ENCODE measurements around the gene PALLD.

PALLD gene

DNA sequence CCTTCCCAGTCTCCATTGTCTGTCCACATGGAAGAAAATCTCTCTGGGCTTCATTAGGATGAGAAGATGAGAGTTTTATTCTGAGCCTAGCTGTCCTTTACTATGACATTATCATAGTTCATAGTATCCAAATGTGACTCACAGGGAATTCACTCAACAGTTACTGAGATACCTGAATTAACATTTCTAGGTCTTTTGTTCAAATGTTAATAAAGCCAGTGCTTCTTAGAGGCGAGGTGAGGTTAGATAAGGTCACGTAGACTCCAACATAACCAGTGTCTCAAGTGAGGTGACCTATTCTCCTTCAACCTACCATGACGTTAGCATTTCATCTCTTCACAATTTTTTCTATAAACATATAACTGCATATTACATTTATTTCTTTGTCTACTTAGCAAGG is 67.2 kb downstream of the PALLD start:
- Histone ChIP-seq H3K9ac (ENCODE audit: insufficient read length) (no peak overlapping the region), H3K36me3 (ENCODE audit: insufficient read depth, low read length) (no peaks in the 10 kb centered on the region), H3K4me3 (no peak overlapping the region), H3K27ac (no peak overlapping the region), H3K9me3 (ENCODE audit: low read depth, low read length) (no peaks in the 10 kb centered on the region)
- TF ChIP-seq EZH2 (IDR thresholded peaks at IDR 0.05) (no peak), POLR2AphosphoS5 (IDR thresholded peaks at IDR 0.05; ENCODE audit: borderline replicate concordance, low read depth, low read length) (no peak), FOXP2 (optimal IDR thresholded peaks at IDR 0.05; ENCODE audit: control extremely low read depth, extremely low read length, insufficient read depth) (no peak)
- no peak for DNase-seq (ENCODE audit: low read depth, low spot score)

DNA sequence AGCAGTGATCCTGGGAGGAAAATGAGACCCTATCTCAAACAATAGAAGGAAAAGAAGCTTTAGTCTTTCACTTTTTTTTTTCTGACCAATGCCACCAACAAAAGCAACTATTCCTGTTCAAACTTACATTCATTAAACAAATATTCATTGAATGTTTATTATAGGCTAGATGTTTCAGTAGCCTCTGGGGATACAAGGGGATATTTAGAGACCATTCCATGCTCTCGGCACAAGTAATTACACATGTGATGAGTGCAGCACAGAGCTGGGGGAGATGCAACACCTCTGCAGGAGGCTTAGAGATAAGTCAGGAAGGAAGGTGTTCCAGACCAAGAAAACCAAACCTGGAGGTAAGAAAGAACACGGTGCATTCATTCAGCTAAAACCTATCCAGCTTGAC is 68.3 kb downstream of the PALLD start:
- Histone ChIP-seq H3K9me3 (ENCODE audit: low read depth, low read length) (no peaks in the 10 kb centered on the region), H3K27ac (no peak overlapping the region), H3K9ac (ENCODE audit: insufficient read length) (no peak overlapping the region), H3K4me3 (no peak overlapping the region), H3K36me3 (ENCODE audit: insufficient read depth, low read length) (no peaks in the 10 kb centered on the region)
- TF ChIP-seq EZH2 (IDR thresholded peaks at IDR 0.05) (no peak), POLR2AphosphoS5 (IDR thresholded peaks at IDR 0.05; ENCODE audit: borderline replicate concordance, low read depth, low read length) (no peak), FOXP2 (optimal IDR thresholded peaks at IDR 0.05; ENCODE audit: control extremely low read depth, extremely low read length, insufficient read depth) (no peak)
- DNase-seq (ENCODE audit: low read depth, low spot score) = no peak

DNA sequence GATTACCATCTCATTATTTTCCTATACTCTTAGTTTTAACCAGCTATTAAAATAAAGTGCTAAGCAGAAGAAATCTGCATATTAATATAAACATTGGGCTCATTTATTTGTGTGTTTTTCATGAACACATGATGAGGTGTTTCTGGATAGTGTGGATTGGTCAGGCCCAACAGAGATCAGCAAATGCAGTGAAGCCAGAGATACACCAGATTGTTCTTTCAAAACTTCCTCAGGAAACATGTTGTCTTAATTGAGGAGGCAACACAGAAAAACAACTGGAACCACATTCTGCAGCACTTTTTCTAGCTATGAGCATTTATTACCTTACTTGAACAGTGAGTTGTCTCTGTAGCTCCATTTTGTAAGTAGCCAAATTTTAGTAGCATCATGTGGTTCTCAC is 69.9 kb downstream of the PALLD start:
- H3K4me3 ChIP-seq = no peak overlapping the region
- no peak for DNase-seq (ENCODE audit: low read depth, low spot score)
- TF ChIP-seq POLR2AphosphoS5 (IDR thresholded peaks at IDR 0.05; ENCODE audit: borderline replicate concordance, low read depth, low read length) = no peak
- H3K9me3 ChIP-seq (ENCODE audit: low read depth, low read length) = no peaks in the 10 kb centered on the region
- H3K9ac ChIP-seq (ENCODE audit: insufficient read length) = no peak overlapping the region
- H3K36me3 ChIP-seq (ENCODE audit: insufficient read depth, low read length) = no peaks in the 10 kb centered on the region
- no peak overlapping the region for H3K27ac ChIP-seq

DNA sequence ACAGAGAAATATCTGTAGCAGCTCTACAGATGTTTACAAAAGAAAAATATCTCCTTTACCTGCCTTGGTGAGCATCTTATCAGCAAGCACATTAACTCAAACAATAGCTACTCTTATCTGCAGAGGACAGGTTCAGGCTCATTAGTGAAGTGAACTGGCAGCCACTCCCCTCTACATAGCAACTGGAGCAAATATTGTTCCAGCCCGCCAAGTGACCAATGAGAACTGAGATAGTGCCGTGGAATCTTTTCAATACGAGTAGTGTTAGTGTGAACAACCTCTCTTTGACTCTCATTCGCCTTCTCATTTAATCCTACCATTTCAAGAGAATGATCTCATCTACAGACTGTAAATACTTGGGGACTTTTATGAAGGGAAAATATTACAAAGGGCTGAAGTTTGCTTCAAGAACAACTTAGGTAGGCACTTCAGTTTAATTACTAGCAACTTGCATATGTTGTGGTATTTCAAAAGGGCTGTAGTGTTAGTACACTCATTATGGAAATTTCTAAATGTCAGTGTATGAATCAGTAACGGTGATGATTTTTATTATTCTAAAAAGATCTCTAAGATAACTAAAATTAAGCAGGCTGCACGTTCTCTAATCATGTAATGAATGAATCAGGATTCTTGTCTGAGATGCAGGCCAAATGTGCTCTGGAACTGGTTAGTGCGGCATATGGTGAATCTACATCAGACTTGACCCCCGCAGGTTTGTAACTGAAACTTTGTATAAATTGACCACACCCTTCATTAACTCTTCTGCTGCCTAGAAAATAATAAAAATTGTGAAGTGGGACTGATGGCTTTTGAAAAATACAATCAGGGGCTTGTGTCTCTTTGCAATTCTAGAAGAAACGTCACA is 72.4 kb downstream of the PALLD start:
- Histone ChIP-seq H3K27ac (peak overlapping the region; percentile 54; the same call in 1 of the 2 replicates), H3K9me3 (ENCODE audit: low read depth, low read length) (no peaks in the 10 kb centered on the region), H3K36me3 (ENCODE audit: insufficient read depth, low read length) (no peaks in the 10 kb centered on the region), H3K9ac (ENCODE audit: insufficient read length) (no peak overlapping the region), H3K4me3 (peak overlapping the region; percentile 56)
- no peak for DNase-seq (ENCODE audit: low read depth, low spot score)
- no peak for TF ChIP-seq EZH2 (IDR thresholded peaks at IDR 0.05)
- TF ChIP-seq POLR2AphosphoS5 (IDR thresholded peaks at IDR 0.05; ENCODE audit: borderline replicate concordance, low read depth, low read length) = no peak
- TF ChIP-seq FOXP2 (optimal IDR thresholded peaks at IDR 0.05; ENCODE audit: control extremely low read depth, extremely low read length, insufficient read depth) = no peak

DNA sequence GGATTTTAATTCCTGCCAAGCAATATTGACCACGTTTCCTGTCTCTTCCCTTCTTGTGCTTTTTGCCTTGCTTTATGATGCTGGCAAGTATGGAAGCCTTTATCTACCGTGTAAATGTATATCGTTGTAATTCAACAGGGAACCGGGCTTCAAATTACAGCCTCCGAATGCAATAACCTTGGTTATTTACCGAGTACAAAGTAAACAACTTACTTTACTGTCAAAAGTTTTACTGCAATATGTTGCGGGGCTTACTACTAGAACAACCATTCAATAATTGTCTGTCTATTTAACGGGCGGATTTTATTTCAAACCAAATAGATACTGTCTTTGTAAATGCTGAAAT is 73.1 kb downstream of the PALLD start:
- no peak overlapping the region for H3K9ac ChIP-seq (ENCODE audit: insufficient read length)
- H3K9me3 ChIP-seq (ENCODE audit: low read depth, low read length) = no peaks in the 10 kb centered on the region
- H3K36me3 ChIP-seq (ENCODE audit: insufficient read depth, low read length) = no peaks in the 10 kb centered on the region
- no peak for TF ChIP-seq EZH2 (IDR thresholded peaks at IDR 0.05)
- no peak for TF ChIP-seq FOXP2 (optimal IDR thresholded peaks at IDR 0.05; ENCODE audit: control extremely low read depth, extremely low read length, insufficient read depth)
- no peak for TF ChIP-seq POLR2AphosphoS5 (IDR thresholded peaks at IDR 0.05; ENCODE audit: borderline replicate concordance, low read depth, low read length)
- peak overlapping the region; percentile 56 for H3K4me3 ChIP-seq
- peak overlapping the region; percentile 54; the same call in 1 of the 2 replicates for H3K27ac ChIP-seq
- no peak for DNase-seq (ENCODE audit: low read depth, low spot score)

DNA sequence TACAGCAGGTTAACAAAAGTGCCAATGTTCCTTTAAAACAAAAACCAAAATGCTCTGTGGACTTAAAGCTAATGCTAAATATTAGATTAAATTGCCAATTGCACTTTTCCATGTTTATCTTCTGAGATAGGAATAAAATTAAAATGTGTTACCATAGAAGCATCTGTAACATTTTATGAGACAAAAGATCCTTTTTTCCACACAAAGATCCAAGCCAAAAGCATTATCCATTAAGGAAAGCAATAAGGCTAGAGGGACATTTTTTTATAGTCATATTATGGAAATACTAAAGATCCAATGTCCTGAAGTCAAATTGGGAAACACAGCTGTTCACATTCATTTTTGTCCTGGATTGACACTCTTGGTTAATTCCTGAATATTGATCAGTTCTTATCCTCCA is 73.6 kb downstream of the PALLD start:
- Histone ChIP-seq H3K4me3 (no peak overlapping the region), H3K27ac (peak overlapping the region; percentile 30), H3K36me3 (ENCODE audit: insufficient read depth, low read length) (no peaks in the 10 kb centered on the region), H3K9me3 (ENCODE audit: low read depth, low read length) (no peaks in the 10 kb centered on the region), H3K9ac (ENCODE audit: insufficient read length) (no peak overlapping the region)
- TF ChIP-seq POLR2AphosphoS5 (IDR thresholded peaks at IDR 0.05; ENCODE audit: borderline replicate concordance, low read depth, low read length) (no peak), FOXP2 (optimal IDR thresholded peaks at IDR 0.05; ENCODE audit: control extremely low read depth, extremely low read length, insufficient read depth) (no peak), EZH2 (IDR thresholded peaks at IDR 0.05) (no peak)
- no peak for DNase-seq (ENCODE audit: low read depth, low spot score)

DNA sequence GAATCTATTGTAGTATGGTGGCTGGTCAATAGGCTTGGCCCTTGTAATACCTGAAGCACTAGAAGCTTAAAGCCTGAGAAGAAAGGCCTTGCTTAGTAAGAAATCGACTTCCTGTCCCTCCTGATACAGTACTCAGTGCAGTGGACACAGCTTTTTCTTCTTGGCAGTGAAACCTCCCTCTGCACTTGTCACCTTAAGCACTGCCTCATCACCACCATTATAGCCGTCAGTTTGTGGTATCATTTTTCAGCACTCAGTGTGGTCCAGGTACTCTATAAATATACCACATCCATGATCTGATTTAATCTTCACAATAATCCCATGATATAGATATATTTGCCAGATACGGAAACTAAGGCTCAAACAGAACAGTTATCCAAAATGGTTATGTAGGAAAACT is 75.2 kb downstream of the PALLD start:
- Histone ChIP-seq H3K9me3 (ENCODE audit: low read depth, low read length) (no peaks in the 10 kb centered on the region), H3K4me3 (no peak overlapping the region), H3K36me3 (ENCODE audit: insufficient read depth, low read length) (no peaks in the 10 kb centered on the region), H3K9ac (ENCODE audit: insufficient read length) (no peak overlapping the region), H3K27ac (no peak overlapping the region)
- no peak for DNase-seq (ENCODE audit: low read depth, low spot score)
- TF ChIP-seq FOXP2 (optimal IDR thresholded peaks at IDR 0.05; ENCODE audit: control extremely low read depth, extremely low read length, insufficient read depth) (no peak), EZH2 (IDR thresholded peaks at IDR 0.05) (no peak), POLR2AphosphoS5 (IDR thresholded peaks at IDR 0.05; ENCODE audit: borderline replicate concordance, low read depth, low read length) (no peak)

DNA sequence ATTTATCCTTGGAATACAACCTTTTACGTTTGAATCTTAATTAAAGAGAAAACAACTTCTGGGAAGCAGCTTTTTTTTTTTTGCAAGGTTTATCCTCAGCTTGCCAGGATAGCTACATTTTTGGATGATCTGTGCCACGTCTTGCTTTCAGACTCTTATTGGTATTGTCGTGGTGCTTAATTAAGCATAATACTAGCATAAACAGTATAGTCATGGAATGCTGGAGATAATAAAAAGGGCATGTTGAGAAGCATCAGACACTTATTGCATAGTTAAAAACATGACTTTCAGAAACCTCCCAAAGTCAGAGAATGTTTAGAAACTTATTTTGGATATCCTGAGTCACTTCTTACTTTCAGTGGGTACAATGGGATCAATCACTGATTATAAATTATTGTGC is 77.0 kb downstream of the PALLD start:
- TF ChIP-seq EZH2 (IDR thresholded peaks at IDR 0.05) (no peak), FOXP2 (optimal IDR thresholded peaks at IDR 0.05; ENCODE audit: control extremely low read depth, extremely low read length, insufficient read depth) (no peak), POLR2AphosphoS5 (IDR thresholded peaks at IDR 0.05; ENCODE audit: borderline replicate concordance, low read depth, low read length) (no peak)
- Histone ChIP-seq H3K4me3 (no peak overlapping the region), H3K27ac (no peak overlapping the region), H3K36me3 (ENCODE audit: insufficient read depth, low read length) (no peaks in the 10 kb centered on the region), H3K9ac (ENCODE audit: insufficient read length) (no peak overlapping the region), H3K9me3 (ENCODE audit: low read depth, low read length) (no peaks in the 10 kb centered on the region)
- no peak for DNase-seq (ENCODE audit: low read depth, low spot score)

All from SK-N-MC (cell line).